ENCODE measurements around the gene MAST4.

MAST4 gene

DNA sequence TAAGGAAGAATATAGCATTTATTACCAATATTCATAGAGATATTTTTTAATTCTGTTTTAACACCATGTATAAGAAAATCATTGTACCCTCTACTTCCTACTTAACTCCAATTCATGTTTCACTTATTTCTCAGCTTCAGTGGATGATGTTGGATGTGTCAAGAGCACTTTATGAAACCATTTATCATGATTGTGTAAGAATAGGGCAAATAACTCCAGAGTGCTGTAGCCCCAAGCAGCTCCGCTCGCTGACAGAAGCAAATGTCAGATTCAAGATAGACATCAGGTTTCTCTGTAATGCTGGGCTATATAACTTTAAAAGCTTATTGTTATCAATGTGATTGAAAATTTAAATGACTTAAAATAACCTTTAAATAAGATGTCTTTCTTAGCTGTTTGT lies 50.4 kb downstream of the MAST4 start:
- no peaks in the 10 kb centered on the region; the same call in 1 of the 2 replicates for H3K4me1 ChIP-seq (ENCODE audit: control insufficient read depth, insufficient read depth, low read length)
- no peak overlapping the region for H3K9ac ChIP-seq (ENCODE audit: low read depth, low read length)
- H3K27me3 ChIP-seq (ENCODE audit: control insufficient read depth, insufficient read depth, low read length): no peaks in the 10 kb centered on the region
- H3K4me3 ChIP-seq (ENCODE audit: low read depth, low read length): no peak overlapping the region
- peaks cover 13% of the 10 kb centered on the region for H3K9me3 ChIP-seq (ENCODE audit: control insufficient read depth, insufficient read depth, low read length)
- no peak overlapping the region for H3K27ac ChIP-seq (ENCODE audit: low read depth, low read length)
- H3K36me3 ChIP-seq (ENCODE audit: control insufficient read depth, insufficient read depth, low read length): no peaks in the 10 kb centered on the region

DNA sequence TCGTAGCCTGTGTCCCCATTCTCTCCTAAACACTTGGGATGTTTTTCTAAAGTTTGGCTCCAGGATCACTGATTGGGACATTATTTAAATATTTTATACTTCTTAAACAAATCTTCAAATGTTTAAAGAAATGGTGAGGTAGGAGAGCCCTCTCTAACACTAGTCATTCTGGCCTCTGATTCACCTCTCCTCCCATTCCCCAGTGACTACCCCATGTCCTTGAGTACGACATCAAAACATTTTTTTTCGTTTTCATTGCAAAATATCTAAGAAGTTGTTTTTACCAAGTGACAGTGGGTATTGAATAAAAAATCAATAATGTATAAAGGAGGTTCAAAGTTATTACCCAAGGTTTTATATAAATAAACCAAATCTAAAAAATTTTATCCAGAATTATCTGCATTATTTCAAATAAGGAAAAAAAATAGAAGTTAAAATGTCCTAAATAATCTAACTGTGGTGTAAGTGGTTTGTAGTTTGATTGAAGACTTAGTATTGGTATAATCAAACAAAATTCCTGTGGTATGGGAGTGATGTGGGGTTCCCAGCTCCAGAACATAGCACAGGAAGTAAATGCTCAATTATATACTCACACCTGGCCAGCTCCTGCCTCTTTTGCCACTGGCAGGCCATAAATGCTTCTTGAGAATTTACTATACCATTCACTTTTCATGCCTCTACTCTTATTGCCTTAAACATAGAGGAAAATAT lies 51.1 kb downstream of the MAST4 start:
- Histone ChIP-seq H3K9me3 (ENCODE audit: control insufficient read depth, insufficient read depth, low read length) (peaks cover 18% of the 10 kb centered on the region), H3K4me3 (ENCODE audit: low read depth, low read length) (no peak overlapping the region), H3K4me1 (ENCODE audit: control insufficient read depth, insufficient read depth, low read length) (no peaks in the 10 kb centered on the region; the same call in 1 of the 2 replicates), H3K27ac (ENCODE audit: low read depth, low read length) (no peak overlapping the region), H3K27me3 (ENCODE audit: control insufficient read depth, insufficient read depth, low read length) (no peaks in the 10 kb centered on the region), H3K36me3 (ENCODE audit: control insufficient read depth, insufficient read depth, low read length) (no peaks in the 10 kb centered on the region), H3K9ac (ENCODE audit: low read depth, low read length) (no peak overlapping the region)

GRCh38 chr5:66652818-66653217 lies 56.6 kb downstream of the MAST4 start:
- no peak overlapping the region for H3K27ac ChIP-seq (ENCODE audit: low read depth, low read length)
- no peaks in the 10 kb centered on the region for H3K36me3 ChIP-seq (ENCODE audit: control insufficient read depth, insufficient read depth, low read length)
- H3K4me1 ChIP-seq (ENCODE audit: control insufficient read depth, insufficient read depth, low read length): peaks cover 17% of the 10 kb centered on the region
- no peak overlapping the region for H3K4me3 ChIP-seq (ENCODE audit: low read depth, low read length)
- no peaks in the 10 kb centered on the region for H3K27me3 ChIP-seq (ENCODE audit: control insufficient read depth, insufficient read depth, low read length)
- H3K9me3 ChIP-seq (ENCODE audit: control insufficient read depth, insufficient read depth, low read length): peaks cover 18% of the 10 kb centered on the region
- no peak overlapping the region for H3K9ac ChIP-seq (ENCODE audit: low read depth, low read length)

- H3K9me3 ChIP-seq (ENCODE audit: control insufficient read depth, insufficient read depth, low read length): peaks cover 18% of the 10 kb centered on the region
- H3K27me3 ChIP-seq (ENCODE audit: control insufficient read depth, insufficient read depth, low read length): no peaks in the 10 kb centered on the region
- H3K27ac ChIP-seq (ENCODE audit: low read depth, low read length): no peak overlapping the region
- H3K9ac ChIP-seq (ENCODE audit: low read depth, low read length): no peak overlapping the region
- peaks cover 19% of the 10 kb centered on the region for H3K4me1 ChIP-seq (ENCODE audit: control insufficient read depth, insufficient read depth, low read length)
- H3K36me3 ChIP-seq (ENCODE audit: control insufficient read depth, insufficient read depth, low read length): no peaks in the 10 kb centered on the region
- H3K4me3 ChIP-seq (ENCODE audit: low read depth, low read length): no peak overlapping the region
Measured at GRCh38 chr5:66653325-66653724, 57.1 kb downstream of the MAST4 start.

- peaks cover 22% of the 10 kb centered on the region for H3K4me1 ChIP-seq (ENCODE audit: control insufficient read depth, insufficient read depth, low read length)
- peaks cover 13% of the 10 kb centered on the region for H3K9me3 ChIP-seq (ENCODE audit: control insufficient read depth, insufficient read depth, low read length)
- H3K27ac ChIP-seq (ENCODE audit: low read depth, low read length): peak overlapping the region; percentile 53
- H3K36me3 ChIP-seq (ENCODE audit: control insufficient read depth, insufficient read depth, low read length): no peaks in the 10 kb centered on the region
- H3K27me3 ChIP-seq (ENCODE audit: control insufficient read depth, insufficient read depth, low read length): no peaks in the 10 kb centered on the region
- no peak overlapping the region for H3K9ac ChIP-seq (ENCODE audit: low read depth, low read length)
- 0 out of 2 replicates have a peak overlapping the region, but pooled peaks have one; percentile 34 for H3K4me3 ChIP-seq (ENCODE audit: low read depth, low read length)
Measured at GRCh38 chr5:66655395-66656324, 59.5 kb downstream of the MAST4 start.

DNA sequence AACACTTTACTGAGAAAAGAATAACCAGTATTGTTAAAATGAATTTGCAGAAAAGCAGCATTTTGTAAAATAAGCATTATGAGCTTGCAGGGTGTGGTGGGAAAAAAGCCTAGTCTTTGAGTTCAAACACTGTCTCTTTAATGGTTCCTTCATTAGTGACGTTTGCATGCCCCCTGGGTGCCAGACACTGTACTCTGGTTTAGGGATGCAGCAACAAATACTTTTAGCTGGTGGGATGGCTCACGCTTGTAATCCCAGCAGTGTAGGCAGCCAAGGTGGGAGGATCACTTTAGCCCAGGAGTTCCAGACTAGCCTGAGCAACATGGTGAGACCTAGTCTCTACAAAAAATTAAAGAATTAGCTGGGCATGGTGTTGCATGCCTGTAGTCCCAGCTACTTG lies 62.3 kb downstream of the MAST4 start:
- Histone ChIP-seq H3K9me3 (ENCODE audit: control insufficient read depth, insufficient read depth, low read length) (no peaks in the 10 kb centered on the region), H3K27ac (ENCODE audit: low read depth, low read length) (no peak overlapping the region), H3K27me3 (ENCODE audit: control insufficient read depth, insufficient read depth, low read length) (no peaks in the 10 kb centered on the region), H3K36me3 (ENCODE audit: control insufficient read depth, insufficient read depth, low read length) (no peaks in the 10 kb centered on the region), H3K4me3 (ENCODE audit: low read depth, low read length) (no peak overlapping the region), H3K9ac (ENCODE audit: low read depth, low read length) (no peak overlapping the region), H3K4me1 (ENCODE audit: control insufficient read depth, insufficient read depth, low read length) (peaks cover 18% of the 10 kb centered on the region)

GRCh38 chr5:66659780-66660179 lies 63.6 kb downstream of the MAST4 start:
- Histone ChIP-seq H3K4me1 (ENCODE audit: control insufficient read depth, insufficient read depth, low read length) (peaks cover 18% of the 10 kb centered on the region), H3K9ac (ENCODE audit: low read depth, low read length) (no peak overlapping the region), H3K36me3 (ENCODE audit: control insufficient read depth, insufficient read depth, low read length) (no peaks in the 10 kb centered on the region), H3K9me3 (ENCODE audit: control insufficient read depth, insufficient read depth, low read length) (no peaks in the 10 kb centered on the region), H3K27ac (ENCODE audit: low read depth, low read length) (no peak overlapping the region), H3K27me3 (ENCODE audit: control insufficient read depth, insufficient read depth, low read length) (no peaks in the 10 kb centered on the region), H3K4me3 (ENCODE audit: low read depth, low read length) (no peak overlapping the region)

GRCh38 chr5:66660396-66660795 lies 64.2 kb downstream of the MAST4 start:
- no peak overlapping the region for H3K27ac ChIP-seq (ENCODE audit: low read depth, low read length)
- H3K36me3 ChIP-seq (ENCODE audit: control insufficient read depth, insufficient read depth, low read length): no peaks in the 10 kb centered on the region
- no peak overlapping the region for H3K4me3 ChIP-seq (ENCODE audit: low read depth, low read length)
- H3K9me3 ChIP-seq (ENCODE audit: control insufficient read depth, insufficient read depth, low read length): no peaks in the 10 kb centered on the region
- no peaks in the 10 kb centered on the region for H3K27me3 ChIP-seq (ENCODE audit: control insufficient read depth, insufficient read depth, low read length)
- no peak overlapping the region for H3K9ac ChIP-seq (ENCODE audit: low read depth, low read length)
- peaks cover 13% of the 10 kb centered on the region for H3K4me1 ChIP-seq (ENCODE audit: control insufficient read depth, insufficient read depth, low read length)

DNA sequence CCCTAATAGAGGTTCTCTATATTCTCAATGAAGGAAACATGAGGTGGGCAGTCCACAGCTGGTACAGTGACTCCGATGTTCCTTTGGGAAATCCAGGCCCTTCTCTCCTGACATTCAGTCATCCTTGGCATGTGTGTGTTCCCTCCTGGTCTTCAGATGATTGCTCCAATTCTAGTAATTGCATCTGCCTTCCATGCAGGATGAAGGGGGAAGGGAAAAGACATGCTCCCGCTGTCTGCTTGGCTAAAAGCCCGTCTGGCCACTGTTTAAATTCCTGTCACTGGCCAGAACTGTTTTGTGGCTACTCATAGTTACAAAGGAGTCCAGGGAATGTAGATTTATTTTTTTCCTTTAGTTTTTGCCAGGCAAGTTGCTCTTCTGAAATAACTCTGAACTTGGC lies 65.0 kb downstream of the MAST4 start:
- Histone ChIP-seq H3K9ac (ENCODE audit: low read depth, low read length) (no peak overlapping the region), H3K4me3 (ENCODE audit: low read depth, low read length) (no peak overlapping the region), H3K4me1 (ENCODE audit: control insufficient read depth, insufficient read depth, low read length) (peaks cover 6% of the 10 kb centered on the region), H3K9me3 (ENCODE audit: control insufficient read depth, insufficient read depth, low read length) (no peaks in the 10 kb centered on the region), H3K27me3 (ENCODE audit: control insufficient read depth, insufficient read depth, low read length) (no peaks in the 10 kb centered on the region), H3K36me3 (ENCODE audit: control insufficient read depth, insufficient read depth, low read length) (no peaks in the 10 kb centered on the region), H3K27ac (ENCODE audit: low read depth, low read length) (no peak overlapping the region)

- no peak overlapping the region for H3K27ac ChIP-seq (ENCODE audit: low read depth, low read length)
- no peaks in the 10 kb centered on the region for H3K4me1 ChIP-seq (ENCODE audit: control insufficient read depth, insufficient read depth, low read length)
- H3K9ac ChIP-seq (ENCODE audit: low read depth, low read length): no peak overlapping the region
- no peak overlapping the region for H3K4me3 ChIP-seq (ENCODE audit: low read depth, low read length)
- no peaks in the 10 kb centered on the region for H3K27me3 ChIP-seq (ENCODE audit: control insufficient read depth, insufficient read depth, low read length)
- H3K36me3 ChIP-seq (ENCODE audit: control insufficient read depth, insufficient read depth, low read length): no peaks in the 10 kb centered on the region
- H3K9me3 ChIP-seq (ENCODE audit: control insufficient read depth, insufficient read depth, low read length): no peaks in the 10 kb centered on the region
Measured at GRCh38 chr5:66666778-66667177, 70.6 kb downstream of the MAST4 start.
